Measurements from ENCODE around the gene CECR2.

DNA sequence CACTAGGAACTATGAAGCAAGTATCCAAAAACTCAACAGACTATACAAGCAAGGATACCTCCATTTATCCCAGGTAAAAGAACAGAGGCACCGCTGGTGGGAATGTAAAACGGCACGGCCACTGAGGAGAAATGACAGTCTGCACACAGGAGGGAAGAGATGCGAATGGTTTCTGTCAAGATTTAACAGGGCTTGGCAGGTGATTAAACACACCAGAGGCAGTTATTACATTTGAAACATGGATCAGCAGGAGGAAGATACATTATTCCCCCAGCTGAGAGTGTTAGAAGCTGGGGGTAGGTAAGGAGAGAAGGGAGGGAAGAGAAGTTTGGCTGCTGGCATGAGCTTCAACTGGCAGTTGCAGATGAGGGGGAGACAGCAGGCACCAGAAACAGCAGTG lies 229.1 kb downstream of the CECR2 start:
- TF ChIP-seq, protein P1, sequence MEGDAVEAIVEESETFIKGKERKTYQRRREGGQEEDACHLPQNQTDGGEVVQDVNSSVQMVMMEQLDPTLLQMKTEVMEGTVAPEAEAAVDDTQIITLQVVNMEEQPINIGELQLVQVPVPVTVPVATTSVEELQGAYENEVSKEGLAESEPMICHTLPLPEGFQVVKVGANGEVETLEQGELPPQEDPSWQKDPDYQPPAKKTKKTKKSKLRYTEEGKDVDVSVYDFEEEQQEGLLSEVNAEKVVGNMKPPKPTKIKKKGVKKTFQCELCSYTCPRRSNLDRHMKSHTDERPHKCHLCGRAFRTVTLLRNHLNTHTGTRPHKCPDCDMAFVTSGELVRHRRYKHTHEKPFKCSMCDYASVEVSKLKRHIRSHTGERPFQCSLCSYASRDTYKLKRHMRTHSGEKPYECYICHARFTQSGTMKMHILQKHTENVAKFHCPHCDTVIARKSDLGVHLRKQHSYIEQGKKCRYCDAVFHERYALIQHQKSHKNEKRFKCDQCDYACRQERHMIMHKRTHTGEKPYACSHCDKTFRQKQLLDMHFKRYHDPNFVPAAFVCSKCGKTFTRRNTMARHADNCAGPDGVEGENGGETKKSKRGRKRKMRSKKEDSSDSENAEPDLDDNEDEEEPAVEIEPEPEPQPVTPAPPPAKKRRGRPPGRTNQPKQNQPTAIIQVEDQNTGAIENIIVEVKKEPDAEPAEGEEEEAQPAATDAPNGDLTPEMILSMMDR (IDR thresholded peaks at IDR 0.05): no peak
- no peak for TF ChIP-seq EZH2 (IDR thresholded peaks at IDR 0.05)

All from neural progenitor cell (in vitro differentiated cells).